HL-60 (cell line): ENCODE results near the gene TSEN2.
"Not testable (repeated sequence)": the region's sequence is repeated elsewhere in the genome, so short reads cannot be mapped to it uniquely, and the experiment has no call there.

Source experiments
- DNase-seq, 2 experiments: peaks; one replicate each; pipeline ENCODE4 v3.0.0-alpha.2; 2010 to 2020; ENCODE audit warnings: low read depth in 1 of 2, low spot score in 1 of 2
- H3K27ac ChIP-seq: fragments of 250-450 bp; sonication (Bioruptor Pico); replicated peaks from 2 replicates; pipeline ENCODE4 v1.5.1; 2020; ENCODE audit warnings: mild to moderate bottlenecking, moderate library complexity
- H3K27me3 ChIP-seq: fragments of 250-450 bp; sonication (Bioruptor Pico); 2 replicates; pipeline ENCODE4 v1.5.1; 2021; ENCODE audit warnings: mild to moderate bottlenecking, moderate library complexity; ENCODE audit not compliant: insufficient read depth, poor library complexity, severe bottlenecking
- H3K4me3 ChIP-seq: replicated peaks from 2 replicates; pipeline ENCODE4 v1.5.1; 2011; ENCODE audit warnings: mild to moderate bottlenecking, control low read depth, low read length; ENCODE audit not compliant: insufficient read depth
- GABPA ChIP-seq: IDR thresholded peaks from 2 replicates; pipeline ENCODE4 v1.6.1; 2012; ENCODE audit warnings: low read depth
- POLR2AphosphoS5 ChIP-seq: IDR thresholded peaks from 2 replicates; pipeline ENCODE4 v1.6.1; 2012; ENCODE audit warnings: low read depth
- SPI1 ChIP-seq: IDR thresholded peaks from 2 replicates; pipeline ENCODE4 v1.6.1; 2012; ENCODE audit warnings: low read depth, mild to moderate bottlenecking, borderline replicate concordance
- TF ChIP-seq, protein P1 (sequence below): IDR thresholded peaks from 2 replicates; pipeline ENCODE4 v1.6.1; 2012; ENCODE audit warnings: low read depth; ENCODE audit not compliant: insufficient replicate concordance
- TF ChIP-seq, protein P2 (sequence below): IDR thresholded peaks from one replicate; pipeline ENCODE4 v1.5.1; 2011; ENCODE audit warnings: low read length, control low read depth, inconsistent platforms; ENCODE audit not compliant: insufficient read depth

TSEN2 gene

DNA sequence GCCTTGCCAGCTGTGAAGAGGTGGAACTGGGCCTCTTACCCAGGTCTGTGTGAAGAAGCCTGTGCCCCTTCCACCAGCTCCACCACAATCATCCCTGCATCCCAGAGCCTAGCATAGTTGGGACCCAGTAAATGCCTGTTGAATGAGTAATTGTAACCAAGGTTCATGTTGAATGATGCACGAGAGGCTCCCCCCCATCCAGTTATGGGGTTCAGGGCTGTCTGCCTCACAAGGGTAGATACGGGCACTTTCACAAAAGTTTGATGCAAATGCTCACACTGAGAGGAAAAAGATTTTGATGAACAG lies 29.5 kb upstream of the TSEN2 start:
- DNase-seq: no peak
- H3K27ac ChIP-seq: no peak overlapping the region
- H3K27me3 ChIP-seq: no peaks in the 10 kb centered on the region
- no peak overlapping the region for H3K4me3 ChIP-seq
- TF ChIP-seq GABPA (no peak), POLR2AphosphoS5 (no peak), SPI1 (no peak)
- TF ChIP-seq, protein P1, sequence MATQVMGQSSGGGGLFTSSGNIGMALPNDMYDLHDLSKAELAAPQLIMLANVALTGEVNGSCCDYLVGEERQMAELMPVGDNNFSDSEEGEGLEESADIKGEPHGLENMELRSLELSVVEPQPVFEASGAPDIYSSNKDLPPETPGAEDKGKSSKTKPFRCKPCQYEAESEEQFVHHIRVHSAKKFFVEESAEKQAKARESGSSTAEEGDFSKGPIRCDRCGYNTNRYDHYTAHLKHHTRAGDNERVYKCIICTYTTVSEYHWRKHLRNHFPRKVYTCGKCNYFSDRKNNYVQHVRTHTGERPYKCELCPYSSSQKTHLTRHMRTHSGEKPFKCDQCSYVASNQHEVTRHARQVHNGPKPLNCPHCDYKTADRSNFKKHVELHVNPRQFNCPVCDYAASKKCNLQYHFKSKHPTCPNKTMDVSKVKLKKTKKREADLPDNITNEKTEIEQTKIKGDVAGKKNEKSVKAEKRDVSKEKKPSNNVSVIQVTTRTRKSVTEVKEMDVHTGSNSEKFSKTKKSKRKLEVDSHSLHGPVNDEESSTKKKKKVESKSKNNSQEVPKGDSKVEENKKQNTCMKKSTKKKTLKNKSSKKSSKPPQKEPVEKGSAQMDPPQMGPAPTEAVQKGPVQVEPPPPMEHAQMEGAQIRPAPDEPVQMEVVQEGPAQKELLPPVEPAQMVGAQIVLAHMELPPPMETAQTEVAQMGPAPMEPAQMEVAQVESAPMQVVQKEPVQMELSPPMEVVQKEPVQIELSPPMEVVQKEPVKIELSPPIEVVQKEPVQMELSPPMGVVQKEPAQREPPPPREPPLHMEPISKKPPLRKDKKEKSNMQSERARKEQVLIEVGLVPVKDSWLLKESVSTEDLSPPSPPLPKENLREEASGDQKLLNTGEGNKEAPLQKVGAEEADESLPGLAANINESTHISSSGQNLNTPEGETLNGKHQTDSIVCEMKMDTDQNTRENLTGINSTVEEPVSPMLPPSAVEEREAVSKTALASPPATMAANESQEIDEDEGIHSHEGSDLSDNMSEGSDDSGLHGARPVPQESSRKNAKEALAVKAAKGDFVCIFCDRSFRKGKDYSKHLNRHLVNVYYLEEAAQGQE: no peak
- TF ChIP-seq, protein P2, sequence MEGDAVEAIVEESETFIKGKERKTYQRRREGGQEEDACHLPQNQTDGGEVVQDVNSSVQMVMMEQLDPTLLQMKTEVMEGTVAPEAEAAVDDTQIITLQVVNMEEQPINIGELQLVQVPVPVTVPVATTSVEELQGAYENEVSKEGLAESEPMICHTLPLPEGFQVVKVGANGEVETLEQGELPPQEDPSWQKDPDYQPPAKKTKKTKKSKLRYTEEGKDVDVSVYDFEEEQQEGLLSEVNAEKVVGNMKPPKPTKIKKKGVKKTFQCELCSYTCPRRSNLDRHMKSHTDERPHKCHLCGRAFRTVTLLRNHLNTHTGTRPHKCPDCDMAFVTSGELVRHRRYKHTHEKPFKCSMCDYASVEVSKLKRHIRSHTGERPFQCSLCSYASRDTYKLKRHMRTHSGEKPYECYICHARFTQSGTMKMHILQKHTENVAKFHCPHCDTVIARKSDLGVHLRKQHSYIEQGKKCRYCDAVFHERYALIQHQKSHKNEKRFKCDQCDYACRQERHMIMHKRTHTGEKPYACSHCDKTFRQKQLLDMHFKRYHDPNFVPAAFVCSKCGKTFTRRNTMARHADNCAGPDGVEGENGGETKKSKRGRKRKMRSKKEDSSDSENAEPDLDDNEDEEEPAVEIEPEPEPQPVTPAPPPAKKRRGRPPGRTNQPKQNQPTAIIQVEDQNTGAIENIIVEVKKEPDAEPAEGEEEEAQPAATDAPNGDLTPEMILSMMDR: no peak

DNA sequence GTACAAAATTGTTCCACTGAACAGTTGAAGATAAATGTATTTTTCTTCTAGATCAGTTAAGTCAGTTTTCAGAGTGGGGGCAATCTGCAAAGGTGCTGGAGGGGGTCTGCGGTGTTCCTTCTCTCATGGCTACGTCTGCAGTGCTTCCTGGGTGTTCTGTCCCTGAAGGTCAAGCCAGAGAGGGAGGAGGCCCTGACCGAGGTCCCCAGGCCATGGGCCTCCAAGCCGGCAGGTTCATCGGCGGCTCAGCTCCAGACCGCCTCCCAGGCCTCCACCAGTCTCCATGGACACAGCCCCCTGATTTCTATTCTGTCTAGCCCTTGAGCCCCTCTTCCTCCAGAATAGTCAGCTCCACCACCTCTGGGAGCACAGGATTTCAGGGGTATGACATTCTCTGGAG lies 28.5 kb upstream of the TSEN2 start:
- TF ChIP-seq, protein P2: no peak
- TF ChIP-seq, protein P1: no peak
- no peak for TF ChIP-seq GABPA
- TF ChIP-seq POLR2AphosphoS5: no peak
- no peak for TF ChIP-seq SPI1
- H3K27ac ChIP-seq: no peak overlapping the region
- no peaks in the 10 kb centered on the region for H3K27me3 ChIP-seq
- H3K4me3 ChIP-seq: no peak overlapping the region
- DNase-seq: no peak

DNA sequence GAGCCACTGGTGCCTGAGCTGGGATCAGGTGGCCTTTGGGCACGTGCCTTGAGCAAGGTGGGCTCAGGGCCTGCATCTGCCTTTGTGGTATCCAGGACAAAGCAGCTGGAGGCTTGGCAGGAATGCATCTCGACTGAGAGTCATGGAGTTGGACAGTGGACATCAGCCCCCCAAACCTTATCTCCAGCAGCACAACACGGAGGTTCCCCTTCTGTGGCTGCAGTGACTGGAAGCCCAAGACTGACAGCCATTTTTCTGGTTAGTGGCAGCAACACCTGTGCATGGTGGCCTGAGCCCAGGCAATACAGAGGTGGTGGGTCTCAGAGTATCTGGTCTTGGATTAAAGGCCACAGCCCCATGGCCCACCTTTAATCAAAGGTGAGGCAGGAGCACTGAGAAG lies 27.8 kb upstream of the TSEN2 start:
- TF ChIP-seq, protein P2: no peak
- TF ChIP-seq, protein P1: no peak
- TF ChIP-seq POLR2AphosphoS5 (no peak), SPI1 (no peak), GABPA (no peak)
- Histone ChIP-seq H3K4me3 (no peak overlapping the region), H3K27ac (no peak overlapping the region), H3K27me3 (no peaks in the 10 kb centered on the region)
- DNase-seq: no peak

DNA sequence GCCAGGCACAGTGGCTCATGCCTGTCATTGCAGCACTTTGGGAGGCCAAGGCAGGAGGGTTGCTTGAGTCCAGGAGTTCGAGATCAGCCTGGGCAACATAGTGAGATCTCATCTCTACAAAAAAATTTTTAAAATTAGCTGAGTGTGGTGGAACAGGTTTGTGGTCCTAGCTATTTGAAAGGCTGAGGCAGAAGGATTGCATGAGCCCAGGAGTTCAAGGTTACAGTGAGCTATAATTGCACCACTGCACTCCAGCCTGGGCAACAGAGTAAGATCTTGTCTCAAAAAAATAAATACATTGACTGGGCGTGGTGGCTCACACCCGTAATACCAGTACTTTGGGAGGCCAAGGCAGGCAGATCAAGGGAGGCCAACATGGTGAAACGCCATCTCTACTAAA lies 26.9 kb upstream of the TSEN2 start:
- H3K27ac ChIP-seq, H3K27me3 ChIP-seq, DNase-seq, H3K4me3 ChIP-seq: not testable (repeated sequence)
